GM12801 (cell line): ENCODE results near the gene NOL9.

ENCODE experiments used
- TF ChIP-seq, protein P1 (sequence below): IDR thresholded peaks from one replicate; pipeline ENCODE4 v1.5.1; 2011; ENCODE audit warnings: control low read depth; ENCODE audit not compliant: insufficient read length; ENCODE audit errors: extremely low read depth

The NOL9 gene

DNA sequence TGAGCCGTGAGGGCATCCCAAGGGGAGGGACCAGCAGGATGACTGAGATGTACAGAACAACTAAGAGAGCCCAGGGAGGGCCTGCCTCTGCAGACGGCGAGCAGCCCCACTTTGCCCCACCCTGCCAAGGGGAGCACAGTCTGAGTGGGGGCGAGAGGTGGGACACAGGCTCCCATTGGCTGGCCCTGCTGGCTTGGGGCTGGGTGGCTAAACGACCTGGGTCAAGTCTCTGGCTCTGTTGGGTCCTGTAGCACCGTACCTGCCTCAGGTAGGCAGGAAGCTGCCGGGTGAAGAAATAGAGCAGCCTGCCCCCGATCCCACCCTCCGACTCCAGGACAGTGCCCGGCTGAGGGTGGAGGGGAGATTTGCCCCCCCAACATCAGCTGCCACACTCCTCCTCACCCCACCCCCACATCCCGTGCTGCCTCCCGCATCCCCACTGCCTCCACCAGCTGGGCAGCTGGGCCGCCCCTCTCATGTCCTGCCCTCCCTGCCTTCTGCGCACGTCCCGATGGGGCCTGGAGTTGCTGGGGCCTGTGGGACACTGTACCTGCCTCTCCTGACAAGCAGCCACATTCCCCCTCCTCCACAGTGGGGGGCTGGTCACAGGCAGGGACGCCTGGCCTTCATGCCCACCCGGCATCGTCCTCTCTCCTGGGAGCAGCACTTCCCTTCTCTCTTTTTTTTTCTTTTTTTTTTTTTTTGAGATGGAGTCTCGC is 50.3 kb downstream of the NOL9 start:
- TF ChIP-seq, protein P1, sequence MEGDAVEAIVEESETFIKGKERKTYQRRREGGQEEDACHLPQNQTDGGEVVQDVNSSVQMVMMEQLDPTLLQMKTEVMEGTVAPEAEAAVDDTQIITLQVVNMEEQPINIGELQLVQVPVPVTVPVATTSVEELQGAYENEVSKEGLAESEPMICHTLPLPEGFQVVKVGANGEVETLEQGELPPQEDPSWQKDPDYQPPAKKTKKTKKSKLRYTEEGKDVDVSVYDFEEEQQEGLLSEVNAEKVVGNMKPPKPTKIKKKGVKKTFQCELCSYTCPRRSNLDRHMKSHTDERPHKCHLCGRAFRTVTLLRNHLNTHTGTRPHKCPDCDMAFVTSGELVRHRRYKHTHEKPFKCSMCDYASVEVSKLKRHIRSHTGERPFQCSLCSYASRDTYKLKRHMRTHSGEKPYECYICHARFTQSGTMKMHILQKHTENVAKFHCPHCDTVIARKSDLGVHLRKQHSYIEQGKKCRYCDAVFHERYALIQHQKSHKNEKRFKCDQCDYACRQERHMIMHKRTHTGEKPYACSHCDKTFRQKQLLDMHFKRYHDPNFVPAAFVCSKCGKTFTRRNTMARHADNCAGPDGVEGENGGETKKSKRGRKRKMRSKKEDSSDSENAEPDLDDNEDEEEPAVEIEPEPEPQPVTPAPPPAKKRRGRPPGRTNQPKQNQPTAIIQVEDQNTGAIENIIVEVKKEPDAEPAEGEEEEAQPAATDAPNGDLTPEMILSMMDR = no peak

DNA sequence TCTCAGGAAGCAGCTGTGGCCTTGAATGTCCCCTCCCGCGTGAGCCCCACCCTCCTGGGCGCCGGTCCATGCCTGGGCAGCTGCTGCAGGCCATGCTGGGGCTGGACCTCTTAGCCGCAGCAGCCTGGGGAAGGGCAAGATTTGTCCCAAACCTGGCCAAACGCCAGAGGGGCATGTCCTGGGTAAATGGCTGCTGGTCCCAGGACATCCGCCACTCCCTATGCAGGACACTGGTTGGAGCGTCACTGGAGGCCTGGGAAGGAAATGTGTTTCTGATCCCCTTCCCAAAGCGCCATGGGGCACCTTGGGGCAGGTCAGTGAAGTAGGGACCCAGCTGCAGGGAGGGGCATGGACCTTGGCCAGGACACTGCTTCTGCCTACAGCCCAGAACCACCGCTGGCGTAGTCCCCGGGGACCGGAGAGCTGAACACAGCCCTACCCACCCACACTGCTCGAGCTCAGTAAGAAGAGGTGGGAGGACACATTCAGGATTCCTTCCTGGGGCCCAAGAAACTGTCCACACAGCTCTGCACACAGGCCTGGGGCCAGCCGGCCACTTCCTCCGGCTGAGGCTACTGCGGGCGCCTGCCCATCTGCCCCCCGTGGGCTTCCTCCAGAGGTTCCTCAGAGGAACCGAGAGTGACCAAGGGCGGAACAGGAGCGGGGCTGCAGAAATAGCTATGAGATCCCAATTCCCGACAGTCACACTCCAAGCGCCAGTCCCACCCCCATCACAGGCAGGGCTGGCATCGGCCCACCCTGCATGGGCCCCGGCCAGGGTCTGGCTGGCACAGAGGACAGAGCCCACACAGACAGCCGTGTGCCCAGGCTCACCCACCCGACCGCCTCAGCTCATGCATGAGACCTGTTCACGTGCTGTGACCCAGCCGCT is 52.1 kb downstream of the NOL9 start:
- TF ChIP-seq, protein P1 = no peak

DNA sequence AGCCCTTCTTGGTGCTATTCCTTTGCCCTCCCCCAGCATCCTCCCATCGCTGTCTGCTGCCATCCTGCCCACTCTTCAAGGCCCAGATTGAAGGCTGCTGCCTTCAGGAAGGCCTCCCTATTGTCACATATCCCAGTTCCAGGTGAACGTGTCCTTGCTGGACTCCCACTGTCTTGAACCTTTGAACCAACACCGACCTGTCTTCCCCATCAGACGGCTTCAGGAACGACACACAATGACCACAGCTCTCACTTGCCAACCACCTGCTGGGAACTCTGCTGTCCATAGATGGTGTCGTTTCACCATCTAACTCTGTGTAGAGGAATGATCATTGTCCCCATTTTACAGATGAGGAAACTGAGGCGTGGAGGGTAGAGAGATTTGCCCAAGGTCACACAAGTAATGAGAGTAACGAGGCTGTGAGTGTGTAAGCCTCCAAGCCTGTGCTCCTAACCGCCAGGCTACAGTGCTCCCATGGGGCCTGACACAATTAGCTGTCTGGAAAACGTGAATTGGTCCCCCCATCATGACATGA is 53.0 kb downstream of the NOL9 start:
- TF ChIP-seq, protein P1 = no peak

DNA sequence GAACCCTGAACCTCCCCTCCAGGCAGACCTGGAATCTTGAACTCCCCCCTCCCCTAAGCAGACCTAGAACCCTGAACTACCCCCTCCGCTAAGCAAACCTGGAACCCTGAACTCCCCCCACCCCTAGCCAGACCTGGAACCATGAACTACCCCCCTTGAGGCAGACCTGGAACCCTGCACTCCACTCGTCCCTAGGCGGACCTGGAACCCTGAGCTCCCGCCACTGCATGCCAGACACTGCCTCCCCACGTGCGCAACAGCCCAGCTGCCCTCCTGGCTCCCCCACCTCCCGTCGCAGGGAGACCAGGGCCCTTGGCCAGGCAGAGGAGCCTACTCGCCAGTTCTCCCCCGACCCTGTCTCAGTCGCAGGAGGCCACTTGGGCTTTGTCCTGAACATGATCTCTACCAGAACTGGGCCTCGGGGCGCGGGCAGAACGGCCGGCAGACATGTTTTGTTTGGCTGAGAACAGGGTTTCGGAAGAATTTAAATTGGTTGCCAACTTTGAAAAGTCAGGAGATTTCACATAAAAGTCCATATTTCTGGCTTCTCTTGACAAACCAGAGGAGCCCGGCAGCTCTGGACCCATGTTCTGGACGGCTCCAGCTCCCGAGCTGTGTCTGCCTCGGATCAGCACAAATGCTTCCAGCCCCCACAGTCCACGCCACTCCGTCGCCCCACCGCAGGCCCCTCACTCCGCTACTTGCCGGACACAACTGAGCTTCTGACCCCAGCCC is 53.6 kb downstream of the NOL9 start:
- TF ChIP-seq, protein P1 = no peak

DNA sequence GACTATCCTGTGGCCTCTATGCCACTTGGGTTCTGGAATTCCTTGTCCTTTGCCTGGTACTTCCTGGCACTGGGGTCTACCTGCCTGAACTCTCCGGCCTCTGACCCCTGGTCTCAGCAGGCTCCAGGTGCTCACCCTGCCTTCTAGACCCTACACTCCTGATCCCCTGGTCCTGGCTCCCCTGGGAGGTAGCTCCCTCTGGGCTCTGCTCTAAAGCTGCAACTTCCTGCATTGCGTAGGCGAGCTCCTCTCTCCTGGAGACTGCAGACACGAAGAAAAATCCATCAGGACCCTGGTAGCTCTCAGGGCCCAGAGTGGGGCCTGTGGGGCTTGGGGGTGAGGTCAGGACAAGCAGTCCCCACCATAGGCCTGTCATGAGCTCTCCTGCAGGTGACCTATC is 55.0 kb downstream of the NOL9 start:
- TF ChIP-seq, protein P1 = no peak

DNA sequence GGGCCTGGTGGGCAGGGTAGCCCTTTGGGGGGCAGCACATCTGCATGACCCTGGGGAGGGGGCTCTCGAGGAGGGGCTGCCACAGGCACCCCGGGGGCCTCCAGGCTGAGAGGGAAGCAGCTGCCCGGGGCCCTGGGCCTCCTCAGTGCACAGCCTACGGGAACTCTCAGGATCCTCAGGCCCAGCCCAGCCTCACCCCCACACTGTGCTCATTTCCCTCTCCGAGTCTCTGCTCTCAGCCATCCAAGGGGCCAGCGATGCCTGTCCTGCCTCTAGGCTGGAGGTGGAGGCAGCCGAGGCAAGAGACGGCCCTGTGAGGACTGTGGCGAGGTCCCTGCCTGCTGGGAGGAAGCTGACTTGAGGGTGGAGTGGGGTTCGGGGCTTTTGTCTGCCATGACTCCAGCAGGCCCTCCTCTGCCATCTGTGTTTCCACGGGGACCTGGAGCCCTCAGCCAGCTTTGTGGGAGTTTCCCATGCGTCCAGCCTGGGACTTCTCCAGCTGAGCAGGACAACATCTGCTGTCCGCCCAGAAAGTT is 55.7 kb downstream of the NOL9 start:
- TF ChIP-seq, protein P1 = no peak
